ENCODE measurements around the gene PAGE1.
"Not testable (repeated sequence)": the region's sequence is repeated elsewhere in the genome, so short reads cannot be mapped to it uniquely, and the experiment has no call there.

PAGE1 gene, protein sequence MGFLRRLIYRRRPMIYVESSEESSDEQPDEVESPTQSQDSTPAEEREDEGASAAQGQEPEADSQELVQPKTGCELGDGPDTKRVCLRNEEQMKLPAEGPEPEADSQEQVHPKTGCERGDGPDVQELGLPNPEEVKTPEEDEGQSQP

DNA sequence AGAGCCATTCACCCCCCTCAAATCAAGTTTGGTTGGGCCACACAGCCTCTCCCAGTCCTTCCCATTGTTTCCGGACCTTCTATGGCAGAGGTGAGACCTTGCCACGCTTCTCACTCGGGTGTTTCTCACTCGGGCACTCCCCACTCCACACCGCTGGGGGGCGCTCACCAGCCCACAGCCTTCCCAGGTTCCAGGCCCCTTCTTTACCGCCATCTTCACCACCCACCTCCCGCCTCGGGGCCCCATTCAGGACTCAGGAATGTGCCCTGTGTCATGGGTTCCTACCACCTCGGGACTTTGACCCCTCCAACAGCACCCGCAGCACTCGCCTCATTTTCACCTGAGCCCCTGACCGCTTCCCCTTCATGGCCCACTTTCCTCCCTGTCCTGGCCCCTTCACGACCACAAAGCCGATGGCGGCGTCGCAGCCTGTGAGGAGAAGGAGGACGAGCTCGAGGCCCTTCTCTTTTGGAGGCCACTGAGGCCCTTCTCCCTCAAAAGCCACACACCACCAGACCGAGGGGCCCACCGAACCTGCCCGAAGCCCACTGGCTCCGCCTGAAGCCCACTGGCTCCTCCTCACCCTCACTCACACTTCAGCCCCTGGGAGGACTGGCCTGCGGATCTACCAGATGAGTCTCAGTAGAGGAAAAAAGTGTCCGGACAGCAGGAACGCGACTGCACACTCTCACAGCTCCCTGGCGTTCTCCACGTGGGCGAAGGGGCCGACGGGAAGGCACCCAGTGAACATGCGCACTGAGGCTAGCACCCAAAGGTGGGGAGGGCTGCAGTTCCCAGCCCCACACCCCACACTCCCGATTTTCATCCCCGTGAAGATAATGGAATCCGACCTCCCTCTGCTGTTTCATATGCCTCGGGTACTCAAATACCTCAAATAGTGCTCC, at the start of gene PAGE1:
Gene PAGE1, minus strand, starts transcription at position 709 of the 905 bp plus-strand sequence. CDS start 1,214 bp downstream, outside the sequence.
- no peak for FAIRE-seq

DNA sequence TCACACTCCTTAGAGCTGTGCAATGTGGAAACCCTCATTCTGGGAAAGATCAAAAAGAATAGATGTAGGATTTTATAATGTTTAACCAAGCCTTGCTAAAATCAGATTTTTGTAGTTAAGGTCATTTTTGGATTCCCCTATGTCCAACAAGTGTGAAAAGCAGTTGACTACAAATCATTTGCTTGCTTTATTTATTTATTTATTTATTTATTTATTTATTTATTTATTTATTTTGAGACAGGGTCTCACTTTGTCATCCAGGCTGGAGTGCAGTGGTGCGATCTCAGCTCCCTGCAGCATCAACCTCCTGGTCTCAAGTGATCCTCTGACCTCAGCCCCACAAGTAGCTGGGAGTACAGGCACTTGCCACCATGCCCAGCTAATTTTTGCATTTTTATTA, 45.7 kb upstream of the PAGE1 start:
- not testable (repeated sequence) for FAIRE-seq

DNA sequence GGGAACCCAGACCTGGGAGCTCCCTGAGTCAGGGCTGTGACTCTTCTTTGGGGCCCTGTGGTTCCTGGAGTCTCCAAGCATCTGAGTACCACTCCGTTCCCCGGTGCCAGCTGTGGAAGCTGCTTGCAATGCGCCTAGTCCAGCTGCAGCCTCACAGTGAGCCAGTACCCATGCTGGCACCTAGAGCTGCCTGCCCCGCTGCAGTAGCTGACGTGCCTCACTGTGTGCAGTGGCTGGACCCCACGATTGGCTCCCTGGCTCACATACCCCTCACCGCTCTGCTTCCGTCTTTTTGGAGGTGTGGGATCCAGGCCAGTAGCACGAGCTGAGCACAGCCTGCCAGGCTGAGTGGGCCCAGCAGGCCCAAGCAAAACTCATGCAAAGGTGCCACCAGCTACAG, 32.1 kb upstream of the PAGE1 start:
- no peak for FAIRE-seq

DNA sequence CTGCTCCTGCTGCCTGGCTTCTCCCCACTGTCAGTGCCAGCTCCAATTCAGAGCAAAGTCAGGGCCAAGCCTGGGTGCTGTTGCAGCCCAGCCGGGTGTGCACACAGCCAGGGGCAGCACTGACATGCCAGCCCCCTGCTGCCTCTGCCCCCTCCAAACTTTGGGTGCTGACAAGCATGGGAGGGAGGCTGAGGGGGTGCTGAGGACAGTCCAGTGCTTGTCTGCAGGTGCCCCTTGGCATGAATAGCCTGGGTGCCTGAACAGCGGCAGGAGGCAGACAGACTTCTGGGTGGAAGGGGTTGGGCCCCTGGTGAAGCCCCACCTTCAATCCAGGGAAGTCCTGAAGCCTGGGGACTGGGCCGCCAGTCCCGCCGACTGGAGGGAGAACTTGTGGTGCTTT, 31.2 kb upstream of the PAGE1 start:
- no peak for FAIRE-seq

DNA sequence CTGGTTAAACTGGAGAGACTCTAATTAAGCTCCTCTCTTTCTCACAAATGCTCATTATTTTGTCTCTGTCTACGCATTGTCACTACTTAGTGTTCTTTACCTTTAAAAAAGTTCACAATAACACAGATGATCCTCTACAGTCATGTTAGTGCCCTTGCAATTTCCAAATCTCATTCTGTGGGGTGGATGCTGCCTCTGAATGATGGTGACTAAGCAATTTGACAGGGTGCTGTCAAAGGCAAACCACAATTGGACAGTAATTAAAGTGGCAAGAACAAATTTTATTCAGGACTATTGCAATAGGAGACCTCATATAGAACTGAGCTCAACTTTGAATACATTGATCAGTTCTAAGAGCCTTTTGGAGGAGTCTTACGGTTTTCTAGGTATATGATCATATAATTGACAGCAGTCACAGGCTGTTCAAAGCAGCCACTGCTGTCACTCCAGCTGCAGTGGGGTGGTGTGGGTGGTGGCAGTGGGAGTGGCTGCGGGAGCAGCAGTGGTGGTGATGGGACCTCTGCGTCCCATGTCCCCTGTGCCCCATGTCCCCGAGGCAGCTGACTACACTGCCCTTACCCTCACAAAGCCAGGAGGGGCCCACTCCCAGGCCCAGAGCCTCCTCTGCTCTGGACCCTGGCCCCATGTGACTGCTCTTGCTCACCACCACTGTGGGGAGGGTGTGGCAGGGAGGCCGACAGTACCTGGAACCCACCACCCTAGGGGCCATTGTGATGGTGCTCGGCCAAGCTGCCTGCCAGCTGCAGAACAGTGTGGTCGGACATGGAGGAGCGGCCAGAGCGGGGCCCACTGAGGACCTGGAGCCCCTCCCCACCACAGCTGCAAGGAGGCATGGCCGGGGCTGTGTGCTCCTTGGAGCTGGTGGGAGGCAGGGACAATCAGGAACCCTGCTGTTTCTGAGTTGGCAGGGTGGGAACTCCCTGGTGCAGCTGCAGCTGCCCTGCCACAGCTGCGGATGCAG, 30.4 kb upstream of the PAGE1 start:
- no peak for FAIRE-seq

DNA sequence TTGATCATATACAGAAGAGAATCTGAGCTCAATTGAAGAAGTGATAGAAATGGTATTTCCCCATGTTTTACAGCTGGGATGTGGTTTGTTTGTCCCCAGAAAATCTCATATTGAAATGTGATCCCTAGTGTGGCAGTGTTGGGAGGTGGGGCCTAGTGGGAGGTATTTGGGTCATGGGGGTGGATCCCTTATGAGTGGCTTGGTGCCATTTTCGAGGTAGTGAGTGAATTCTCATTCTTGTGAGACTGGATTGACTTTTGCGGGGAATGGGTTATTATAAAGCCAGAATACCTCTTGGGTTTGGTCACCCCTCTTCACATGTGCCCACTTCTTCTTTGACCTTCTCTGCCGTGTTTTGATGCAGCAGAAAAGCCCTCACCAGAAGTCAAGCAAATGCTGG, 29.6 kb upstream of the PAGE1 start:
- FAIRE-seq: no peak

DNA sequence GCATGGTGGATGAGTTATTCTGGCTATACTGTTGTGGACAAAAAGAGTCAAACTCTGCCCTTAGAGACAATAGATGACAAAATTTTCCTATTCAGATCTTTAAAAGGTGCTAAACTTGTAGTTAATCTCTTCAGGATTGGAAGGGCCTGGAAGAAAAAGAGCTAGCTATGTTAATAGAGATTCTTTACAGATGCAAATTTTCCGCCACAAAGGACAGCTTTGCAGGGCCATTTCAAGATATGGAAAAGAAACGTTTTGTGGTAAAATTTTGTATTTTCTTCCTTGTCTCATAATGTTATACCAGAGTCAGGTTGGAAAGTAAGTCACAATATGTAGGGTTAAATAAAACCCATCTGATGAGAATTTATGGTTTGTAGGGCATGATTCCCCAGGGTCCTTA, 24.3 kb upstream of the PAGE1 start:
- FAIRE-seq: not testable (repeated sequence)

DNA sequence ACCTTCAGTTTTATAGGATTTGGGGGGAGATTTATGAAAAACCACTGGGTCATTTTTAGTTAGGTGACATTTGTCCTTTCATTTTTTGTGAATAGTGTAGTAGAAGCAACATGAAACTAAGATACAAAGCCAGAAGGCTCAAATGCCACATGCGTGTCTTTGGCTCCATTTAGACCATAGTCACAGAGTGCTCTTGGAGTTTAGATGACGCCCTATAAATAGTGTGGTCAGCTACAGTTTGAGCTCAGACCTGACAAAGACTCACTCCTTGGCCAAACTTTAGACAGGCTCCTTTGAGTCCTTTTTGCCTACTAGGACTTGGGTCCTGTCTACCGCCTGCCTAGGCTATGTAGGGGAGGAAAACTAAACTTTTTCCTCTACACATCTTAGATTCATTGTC, 16.8 kb upstream of the PAGE1 start:
- FAIRE-seq: no peak

DNA sequence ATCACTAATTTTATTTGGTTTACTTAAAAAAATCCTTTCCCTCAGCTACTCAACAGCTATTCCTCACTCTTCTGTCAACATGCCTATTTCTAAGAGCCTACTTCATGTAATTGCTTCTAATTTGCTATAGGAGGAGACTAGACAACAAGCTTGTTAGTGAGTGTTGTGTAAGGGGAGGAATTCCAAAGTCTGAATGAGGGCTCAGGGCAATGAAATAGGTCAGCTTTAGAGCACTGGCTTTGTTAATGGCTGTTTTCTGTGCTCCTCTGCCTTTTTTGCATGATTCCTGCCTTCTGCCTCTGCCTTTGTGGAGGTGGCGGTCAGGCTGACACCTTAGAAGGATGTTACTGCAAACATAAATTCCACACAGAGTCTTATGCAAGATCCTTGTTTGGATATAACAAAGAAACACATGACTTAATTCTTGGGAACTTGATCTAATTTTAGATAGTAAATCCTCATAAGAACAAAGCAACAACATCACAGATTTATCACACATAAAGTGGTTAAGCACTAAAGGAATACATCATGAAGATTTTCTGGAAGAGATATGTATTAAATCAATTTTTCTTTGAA, 15.0 kb upstream of the PAGE1 start:
- FAIRE-seq: peak; percentile 89

DNA sequence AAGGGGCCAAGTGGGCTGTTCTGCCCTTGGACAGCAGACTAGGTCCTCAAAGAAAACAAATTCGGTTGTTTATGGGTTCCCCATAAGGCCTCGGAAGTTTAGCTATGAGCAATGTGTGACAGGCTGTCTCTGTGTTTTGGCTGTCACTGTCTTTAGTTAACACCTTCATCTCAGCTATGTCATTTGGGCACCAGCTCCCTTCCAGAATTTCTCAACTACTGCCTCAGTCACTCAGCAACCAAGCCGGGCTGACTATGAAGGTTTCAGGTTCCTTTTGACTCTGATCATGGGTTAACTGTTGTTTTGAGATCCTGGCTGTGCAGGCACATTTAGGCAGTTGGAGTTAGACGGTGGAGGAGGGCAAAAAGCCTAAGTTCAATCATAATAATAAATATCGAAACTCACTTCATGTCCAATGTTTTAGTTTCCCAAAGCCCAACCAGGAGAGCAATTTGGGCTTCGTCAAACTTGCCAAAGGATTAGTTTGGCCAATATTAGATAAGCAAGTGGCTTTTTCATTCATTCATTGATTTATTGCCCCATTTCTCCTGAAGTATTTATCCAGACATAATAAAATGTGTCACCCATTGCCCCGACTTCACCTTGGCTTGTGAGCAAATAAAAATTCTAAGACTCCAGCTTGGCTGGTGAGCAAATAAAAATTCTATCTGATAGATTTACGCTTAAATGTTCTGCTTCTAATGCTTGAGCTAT, 9.1 kb upstream of the PAGE1 start:
- FAIRE-seq: no peak

DNA sequence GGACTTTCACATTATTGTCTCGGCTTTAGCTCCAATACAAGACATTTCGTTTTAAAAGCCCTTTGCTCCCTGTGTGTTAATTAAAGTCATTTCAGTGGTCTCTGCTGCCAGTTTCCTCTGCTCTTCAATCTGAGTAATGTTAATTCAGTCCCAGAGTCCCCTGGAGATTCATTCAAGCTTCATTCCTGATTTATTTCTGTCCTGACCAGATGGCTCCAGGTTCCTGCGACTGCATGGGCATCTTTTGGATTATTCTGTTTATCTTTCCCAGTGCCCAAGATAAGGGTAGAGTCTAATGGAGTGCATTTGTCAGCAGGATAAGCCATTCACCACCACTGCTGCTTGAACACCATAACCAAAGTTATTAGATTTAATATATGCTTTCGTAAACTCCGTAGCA, 6.1 kb upstream of the PAGE1 start:
- no peak for FAIRE-seq

DNA sequence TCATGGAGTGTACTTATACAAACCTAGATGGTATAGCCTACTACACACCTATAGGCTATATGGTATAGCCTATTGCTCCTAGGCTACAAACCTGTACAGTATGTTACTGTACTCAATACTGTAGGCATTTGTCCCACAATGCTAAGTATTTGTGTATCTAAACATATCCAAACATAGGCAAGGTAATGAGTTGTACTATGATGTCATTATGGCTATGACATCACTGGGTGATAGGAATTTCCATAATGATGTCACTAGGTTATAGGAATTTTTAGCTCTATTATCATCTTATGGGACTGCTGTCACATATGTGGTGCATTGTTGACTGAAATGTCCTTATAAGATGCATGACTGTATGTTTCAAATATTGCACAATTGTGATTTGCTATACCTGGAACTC, 5.5 kb upstream of the PAGE1 start:
- no peak for FAIRE-seq

DNA sequence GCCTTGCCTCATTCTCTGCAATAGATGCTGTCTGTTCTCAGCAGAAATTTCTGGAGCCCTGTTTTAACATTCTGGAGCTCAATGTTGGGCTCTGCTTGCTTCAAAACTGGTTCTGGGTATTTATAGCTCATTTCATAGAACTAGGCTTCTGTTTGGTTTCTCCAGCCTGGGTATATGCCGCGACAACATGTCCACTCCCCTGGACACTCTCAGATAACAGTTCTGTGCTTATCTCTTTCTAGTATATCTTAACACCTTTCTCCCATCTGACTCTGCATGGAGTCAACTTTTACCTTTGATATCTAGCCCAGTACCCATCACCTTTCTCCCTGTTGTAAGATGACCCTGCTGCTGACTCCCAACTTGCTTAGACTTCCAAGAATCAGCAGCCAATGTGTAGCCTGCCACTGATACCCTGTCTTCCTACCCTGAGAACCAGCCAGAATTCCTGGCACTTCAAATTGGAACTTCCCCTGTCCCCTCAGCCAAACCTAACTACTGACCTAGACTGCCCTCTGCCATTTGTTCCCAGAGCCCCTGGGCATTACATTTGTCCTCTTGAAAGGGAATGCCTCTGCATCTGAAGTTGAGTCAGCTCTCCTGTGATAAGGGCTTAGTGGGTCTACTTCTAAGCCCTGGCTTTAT, 20.6 kb downstream of the PAGE1 start:
- no peak for FAIRE-seq

DNA sequence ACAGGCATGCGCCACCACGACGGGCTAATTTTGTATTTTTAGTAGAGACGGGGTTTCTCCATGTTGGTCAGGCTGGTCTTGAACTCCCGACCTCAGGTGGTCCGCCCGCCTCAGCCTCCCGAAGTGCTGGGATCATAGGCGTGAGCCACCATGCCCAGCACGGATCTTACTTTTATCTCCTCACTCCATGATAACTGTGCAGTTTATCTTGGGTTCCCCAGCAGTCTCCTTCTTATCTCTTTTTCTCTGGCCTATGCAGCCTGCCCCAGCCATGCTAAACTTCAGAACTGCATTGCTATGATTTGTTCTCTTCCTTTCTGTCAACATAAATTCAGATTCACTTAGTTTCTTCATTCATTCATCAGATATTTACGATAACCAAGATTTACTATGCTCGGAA, 22.4 kb downstream of the PAGE1 start:
- FAIRE-seq: no peak

DNA sequence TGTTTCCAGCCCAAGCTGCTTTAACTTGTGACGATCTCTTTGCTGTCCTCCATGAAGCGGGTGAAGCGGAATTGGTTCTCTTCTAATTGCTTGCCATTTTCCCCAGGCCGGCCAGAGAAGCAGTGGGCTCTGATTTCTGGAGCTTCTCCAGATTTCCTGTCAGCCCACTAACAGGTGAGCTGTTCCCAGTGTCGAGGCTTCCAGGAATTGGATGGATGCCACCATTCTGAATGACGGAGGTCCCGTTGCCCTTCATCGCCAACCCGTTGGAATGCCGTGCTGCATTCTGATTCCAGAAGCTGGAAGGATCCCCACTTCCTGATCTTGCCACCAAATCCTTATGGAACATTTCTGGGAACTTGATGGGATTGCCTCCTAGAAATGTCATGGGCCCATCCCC, 31.0 kb downstream of the PAGE1 start:
- FAIRE-seq: no peak

DNA sequence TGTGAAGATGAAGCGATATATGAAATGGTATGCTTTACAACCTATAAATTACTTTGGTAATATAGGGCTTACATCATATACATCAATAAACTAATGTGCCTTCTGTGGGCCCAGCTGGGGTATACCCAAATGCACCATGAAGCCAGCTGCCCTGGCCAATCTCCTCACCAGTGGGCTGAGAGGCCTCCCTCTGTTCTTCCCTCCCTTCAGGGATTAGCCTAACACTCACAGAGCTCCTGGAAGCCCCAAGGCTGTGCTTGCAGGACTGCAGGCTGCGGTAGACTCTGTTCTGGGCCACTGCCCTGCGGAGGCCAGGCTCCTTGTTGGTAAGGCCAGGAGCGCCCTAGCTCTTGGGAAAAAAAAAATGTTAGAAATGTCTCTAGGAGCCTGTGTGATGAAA, 33.9 kb downstream of the PAGE1 start:
- no peak for FAIRE-seq

DNA sequence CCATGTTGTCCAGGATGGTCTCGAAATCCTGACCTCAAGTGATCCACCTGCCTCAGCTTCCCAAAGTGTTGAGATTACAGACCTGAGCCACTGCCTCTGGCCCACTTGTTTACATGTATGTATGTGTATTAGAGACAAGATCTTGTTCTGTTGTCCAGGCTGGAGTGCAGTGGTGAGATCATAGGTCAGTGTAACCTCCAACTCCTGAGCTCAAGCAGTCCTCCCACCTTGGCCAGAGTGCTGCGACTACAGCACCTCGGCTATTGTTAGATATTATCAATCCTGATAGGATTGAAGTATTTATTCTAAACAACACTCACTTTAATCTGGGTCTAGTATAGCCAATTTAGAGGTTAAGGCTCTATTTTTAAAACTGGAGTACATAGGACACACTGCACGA, 36.0 kb downstream of the PAGE1 start:
- no peak for FAIRE-seq

DNA sequence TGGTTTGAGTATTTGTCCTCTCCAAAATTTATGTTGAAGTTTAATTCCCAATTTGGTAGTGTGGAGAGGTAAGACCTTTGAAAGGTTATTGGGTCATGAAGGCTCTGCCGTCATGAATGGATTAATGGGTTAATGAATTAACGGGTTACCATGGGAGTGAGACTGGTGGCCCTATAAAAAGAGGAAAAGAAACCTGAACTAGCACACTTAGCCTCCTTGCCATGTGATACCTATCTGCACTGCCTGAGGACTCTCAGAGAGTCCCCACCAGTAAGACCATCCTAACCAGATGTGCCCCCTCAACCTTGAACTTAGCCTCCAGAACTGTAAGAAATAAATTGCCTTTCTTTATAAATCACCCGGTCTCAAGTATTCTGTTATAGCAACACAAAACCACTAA, 39.3 kb downstream of the PAGE1 start:
- no peak for FAIRE-seq

DNA sequence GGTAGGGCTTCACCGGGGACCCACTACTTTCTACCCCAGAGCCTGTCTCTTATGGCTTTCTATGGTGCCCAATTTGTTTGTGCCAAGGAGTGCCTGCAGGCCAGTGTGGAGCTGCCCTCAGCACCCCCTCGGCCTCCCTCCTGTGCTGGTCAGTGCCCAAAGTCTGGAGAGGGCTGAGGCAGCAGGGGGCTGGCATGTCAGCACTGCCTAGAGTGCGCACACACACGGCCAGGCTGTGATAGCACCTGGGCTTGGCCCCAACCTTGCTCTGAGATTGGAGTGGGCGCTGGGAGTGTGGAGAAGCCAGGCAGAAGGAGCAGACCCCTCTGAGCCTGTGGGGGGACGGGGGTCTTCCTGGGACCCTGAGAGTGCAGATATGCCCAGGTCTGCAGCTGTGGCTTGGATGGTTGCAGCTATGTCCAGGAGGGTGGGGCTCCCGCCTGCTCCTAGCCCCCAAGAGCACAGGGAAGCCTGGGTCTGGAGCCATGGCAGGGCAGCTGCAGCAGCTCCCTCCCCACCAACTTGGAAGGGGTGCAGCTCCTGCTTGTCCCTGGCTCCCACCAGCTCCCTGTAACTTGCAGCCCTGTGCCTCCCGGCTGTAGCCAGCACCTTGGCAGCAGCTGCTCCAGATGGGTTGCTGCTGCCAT, 50.7 kb downstream of the PAGE1 start:
- no peak for FAIRE-seq

All from endometrium (tissue), 2 donors.